Sigmoid colon (tissue), 7 donors: ENCODE measurements around the gene PTX4. TPM values are rescaled to one million over a fixed set of nuclear protein-coding genes. Genes with fewer than 3 reads are reported as not detected.
"Not testable (repeated sequence)": the region's sequence is repeated elsewhere in the genome, so short reads cannot be mapped to it uniquely, and the experiment has no call there.

ENCODE experiments used
- DNase-seq: peaks from one replicate; pipeline ENCODE4 v3.0.0-alpha.2; 2019
- H3K27ac ChIP-seq, 4 donors: fragments of 200-600 bp; sonication (generic); one replicate each; pipeline ENCODE4 v1.5.1; 2016 to 2019; ENCODE audit warnings: mild to moderate bottlenecking in 1 of 4
- H3K27me3 ChIP-seq, 3 donors: fragments of 200-600 bp; sonication (generic); one replicate each; pipeline ENCODE4 v1.5.1; 2019; ENCODE audit warnings: mild to moderate bottlenecking in 1 of 3
- H3K36me3 ChIP-seq, 4 donors: fragments of 200-600 bp; sonication (generic); one replicate each; pipeline ENCODE4 v1.5.1; 2016 to 2019
- H3K4me1 ChIP-seq, 4 donors: fragments of 200-600 bp; sonication (generic); one replicate each; pipeline ENCODE4 v1.5.1; 2017 to 2019
- H3K4me3 ChIP-seq, 4 donors: fragments of 200-600 bp; sonication (generic); one replicate each; pipeline ENCODE4 v1.5.1; 2017 to 2019; ENCODE audit warnings: mild to moderate bottlenecking in 2 of 4, moderate library complexity in 1 of 4
- H3K9me3 ChIP-seq, 4 donors: fragments of 200-600 bp in 3 of 4; sonication (generic) in 3 of 4; one replicate each; pipeline versions ENCODE4 v1.5.1 to v1.6.1; 2013 to 2019
- EP300 ChIP-seq, 4 donors: sonication (generic); formaldehyde crosslinking; IDR thresholded peaks; one replicate each; pipeline ENCODE4 v1.6.1; 2017; ENCODE audit warnings: antibody characterized with exemption in 4 of 4
- POLR2A ChIP-seq, 2 donors: fragments of 450-650 bp; IDR thresholded peaks; one replicate each; pipeline ENCODE4 v1.6.1; 2016; ENCODE audit warnings: antibody characterized with exemption in 2 of 2, mild to moderate bottlenecking in 2 of 2, moderate library complexity in 2 of 2
- POLR2AphosphoS5 ChIP-seq, 4 donors: sonication (generic); formaldehyde crosslinking; IDR thresholded peaks; one replicate each; pipeline ENCODE4 v1.6.1; 2017; ENCODE audit warnings: antibody characterized with exemption in 4 of 4
- WGBS, 2 donors: extraction: QIAGEN DNeasy Blood & Tissue Kit; methylation state at CpG; one replicate each; pipeline ENCODE4 v1.1.7; 2013; 5-methylcytosine and 5-hydroxymethylcytosine counted together
- intact Hi-C: fragments of 100-400 bp; cut with DNase I; formaldehyde crosslinking; loops from one replicate; pipeline ENCODE4 v1.15.1; 2023
- polyA plus RNA-seq, 3 donors: library from polyadenylated mRNA; stranded (reverse); fragments of 200-250 nt; gene quantifications; one replicate each; pipeline ENCODE4 v1.2.3, GENCODE V29; 2013
- total RNA-seq, 4 donors: library from RNA; depleted of rRNA; stranded (reverse); fragments of >200 nt; gene quantifications; one replicate each; pipeline ENCODE4 v1.1.0, GENCODE V29; 2016
- TF ChIP-seq, protein P1 (sequence below), 4 experiments: fragments of 450-650 bp in 3 of 4; fragments of 200-600 bp in 1 of 4; IDR thresholded peaks; one replicate each; pipeline ENCODE4 v1.5.1; 2016 to 2019; ENCODE audit warnings: antibody characterized with exemption in 4 of 4, mild to moderate bottlenecking in 3 of 4, moderate library complexity in 2 of 4
- donor health status: healthy with polysubstance abuse.
- donor health status: Bipolar disorder and iron deficiency.
- donor health status: healthy.

The PTX4 gene
- total and polyA plus RNA-seq, 7 donors: not detected

- TF ChIP-seq POLR2AphosphoS5 (IDR thresholded peaks at IDR 0.05): no peak
- no peak for TF ChIP-seq POLR2A (IDR thresholded peaks at IDR 0.05)
- TF ChIP-seq EP300 (IDR thresholded peaks at IDR 0.05): no peak
- no peak overlapping the region for H3K4me3 ChIP-seq
- H3K4me1 ChIP-seq: no peaks in the 10 kb centered on the region
- intact Hi-C loops: no loop called here
- no peaks in the 10 kb centered on the region for H3K9me3 ChIP-seq
- peaks cover 0 to 29% (median 17%) of the 10 kb centered on the region in 4 donors for H3K36me3 ChIP-seq
- DNase-seq: no peak
- WGBS, 2 donors: 87 to 89% methylated on average over 24 of the region's 24 CpGs
- no peak overlapping the region for H3K27ac ChIP-seq
- H3K27me3 ChIP-seq: no peaks in the 10 kb centered on the region
Measured at GRCh38 chr16:1442697-1443096, 46.0 kb downstream of the PTX4 start.

DNA sequence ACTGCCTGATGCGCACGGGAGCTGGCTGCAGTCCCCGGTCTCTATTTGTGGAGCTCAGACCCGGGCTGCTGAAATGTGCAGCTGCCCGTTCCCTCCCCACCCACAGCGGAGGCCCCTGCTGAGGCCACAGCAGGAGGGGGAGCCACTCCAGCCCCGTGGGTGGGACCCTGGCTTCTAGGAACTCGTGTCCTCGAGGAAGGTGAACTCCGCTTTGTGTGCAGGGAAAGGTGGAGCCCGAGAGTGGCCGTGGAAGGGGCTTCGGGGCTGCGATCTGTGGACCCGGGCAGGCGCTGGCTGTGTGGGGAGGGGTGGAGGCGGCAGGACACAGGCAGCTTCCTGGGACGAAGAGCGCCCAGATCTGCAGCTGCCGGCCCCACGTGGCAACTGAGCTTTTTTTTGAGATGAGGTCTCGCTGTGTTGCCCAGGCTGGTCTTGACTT, 47.3 kb downstream of the PTX4 start:
- intact Hi-C loops: no loop called here
- Histone ChIP-seq H3K27ac (no peak overlapping the region), H3K9me3 (no peaks in the 10 kb centered on the region), H3K4me3 (no peak overlapping the region), H3K4me1 (no peaks in the 10 kb centered on the region), H3K27me3 (no peaks in the 10 kb centered on the region), H3K36me3 (peaks cover 0 to 16% (median 7%) of the 10 kb centered on the region in 4 donors)
- 75 to 80% methylated on average over 22 of the region's 22 CpGs for WGBS, 2 donors
- TF ChIP-seq EP300 (IDR thresholded peaks at IDR 0.05): no peak
- TF ChIP-seq, protein P1, sequence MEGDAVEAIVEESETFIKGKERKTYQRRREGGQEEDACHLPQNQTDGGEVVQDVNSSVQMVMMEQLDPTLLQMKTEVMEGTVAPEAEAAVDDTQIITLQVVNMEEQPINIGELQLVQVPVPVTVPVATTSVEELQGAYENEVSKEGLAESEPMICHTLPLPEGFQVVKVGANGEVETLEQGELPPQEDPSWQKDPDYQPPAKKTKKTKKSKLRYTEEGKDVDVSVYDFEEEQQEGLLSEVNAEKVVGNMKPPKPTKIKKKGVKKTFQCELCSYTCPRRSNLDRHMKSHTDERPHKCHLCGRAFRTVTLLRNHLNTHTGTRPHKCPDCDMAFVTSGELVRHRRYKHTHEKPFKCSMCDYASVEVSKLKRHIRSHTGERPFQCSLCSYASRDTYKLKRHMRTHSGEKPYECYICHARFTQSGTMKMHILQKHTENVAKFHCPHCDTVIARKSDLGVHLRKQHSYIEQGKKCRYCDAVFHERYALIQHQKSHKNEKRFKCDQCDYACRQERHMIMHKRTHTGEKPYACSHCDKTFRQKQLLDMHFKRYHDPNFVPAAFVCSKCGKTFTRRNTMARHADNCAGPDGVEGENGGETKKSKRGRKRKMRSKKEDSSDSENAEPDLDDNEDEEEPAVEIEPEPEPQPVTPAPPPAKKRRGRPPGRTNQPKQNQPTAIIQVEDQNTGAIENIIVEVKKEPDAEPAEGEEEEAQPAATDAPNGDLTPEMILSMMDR (IDR thresholded peaks at IDR 0.05): no peak
- no peak for TF ChIP-seq POLR2A (IDR thresholded peaks at IDR 0.05)
- no peak for TF ChIP-seq POLR2AphosphoS5 (IDR thresholded peaks at IDR 0.05)
- DNase-seq: no peak

DNA sequence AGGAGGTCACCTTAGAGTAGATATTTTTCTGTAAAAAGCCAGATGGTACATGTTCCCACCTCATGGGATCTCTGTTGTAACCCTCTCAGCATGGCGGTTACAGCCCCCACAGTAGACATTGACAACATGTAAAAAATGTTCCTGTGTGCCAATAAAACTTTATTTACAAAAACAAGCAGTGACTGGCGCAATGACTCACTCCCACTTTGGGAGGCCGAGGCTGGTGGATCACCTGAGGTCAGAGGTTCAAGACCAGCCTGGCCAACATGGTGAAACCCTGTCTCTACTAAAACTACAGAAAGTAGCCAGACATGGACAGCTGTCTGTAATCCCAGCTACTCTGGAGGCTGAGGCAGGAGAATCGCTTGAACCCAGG, 49.1 kb downstream of the PTX4 start:
- H3K9me3 ChIP-seq, DNase-seq, H3K4me3 ChIP-seq, H3K27me3 ChIP-seq, intact Hi-C loops, H3K4me1 ChIP-seq, H3K27ac ChIP-seq, H3K36me3 ChIP-seq: not testable (repeated sequence)
- WGBS, 2 donors: 89 to 94% methylated on average over 4 of the region's 4 CpGs

- H3K36me3 ChIP-seq: no peaks in the 10 kb centered on the region
- H3K27me3 ChIP-seq: no peaks in the 10 kb centered on the region
- DNase-seq: no peak
- 89 to 90% methylated on average over 27 of the region's 27 CpGs for WGBS, 2 donors
- no peaks in the 10 kb centered on the region for H3K9me3 ChIP-seq
- no peaks in the 10 kb centered on the region for H3K4me1 ChIP-seq
- TF ChIP-seq, protein P1 (IDR thresholded peaks at IDR 0.05): no peak
- TF ChIP-seq POLR2A (IDR thresholded peaks at IDR 0.05) (no peak), EP300 (IDR thresholded peaks at IDR 0.05) (no peak), POLR2AphosphoS5 (IDR thresholded peaks at IDR 0.05) (no peak)
- intact Hi-C loops: no loop called here
- H3K4me3 ChIP-seq: no peak overlapping the region
- no peak overlapping the region for H3K27ac ChIP-seq
Measured at GRCh38 chr16:1439058-1439698, 49.6 kb downstream of the PTX4 start.

DNA sequence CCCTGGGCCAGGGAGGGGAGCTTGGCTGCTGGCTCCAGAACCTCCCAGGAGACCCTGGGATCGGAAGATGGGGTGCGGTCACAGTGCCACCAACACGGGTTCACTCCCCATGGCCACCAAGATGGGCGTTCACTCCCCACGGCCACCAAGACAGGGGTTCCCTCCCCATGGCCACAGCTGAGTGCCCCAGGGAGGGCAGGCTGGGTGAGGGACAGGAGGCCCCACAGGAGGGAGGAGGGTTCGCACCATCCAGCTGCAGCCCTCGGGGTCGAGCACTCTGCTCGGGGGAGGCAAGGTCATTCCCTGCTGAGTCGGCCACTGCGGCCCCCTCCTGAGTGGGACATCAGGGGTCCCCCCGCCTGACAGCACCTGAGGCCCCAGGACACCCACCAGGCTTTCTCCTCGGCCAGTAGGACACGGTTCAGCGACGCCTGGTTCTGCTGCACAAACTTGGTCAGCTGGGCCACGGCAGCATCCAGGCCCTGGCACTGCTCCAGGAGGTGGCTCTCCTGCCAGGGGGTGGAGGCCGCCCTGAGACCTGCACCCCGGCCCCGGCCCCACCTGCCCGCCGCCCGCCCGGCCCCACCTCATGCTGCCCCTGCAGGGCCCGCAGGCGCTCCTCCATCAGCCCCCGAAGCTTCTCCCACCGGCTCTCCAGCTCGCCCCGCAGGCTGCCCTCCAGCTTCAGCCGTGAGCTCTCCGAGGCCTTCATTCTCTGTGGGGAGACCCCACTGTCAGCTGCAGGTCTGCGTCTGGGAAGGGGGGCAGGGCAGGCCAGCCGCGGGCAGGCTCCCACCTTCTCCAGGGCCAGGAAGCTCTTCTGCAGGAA, 50.3 kb downstream of the PTX4 start:
- H3K36me3 ChIP-seq: no peaks in the 10 kb centered on the region
- TF ChIP-seq POLR2AphosphoS5 (IDR thresholded peaks at IDR 0.05): no peak
- no peak for TF ChIP-seq EP300 (IDR thresholded peaks at IDR 0.05)
- TF ChIP-seq, protein P1 (IDR thresholded peaks at IDR 0.05): no peak
- TF ChIP-seq POLR2A (IDR thresholded peaks at IDR 0.05): no peak

More for the DNA sequence above, 50.3 kb downstream of the PTX4 start:
- no peak for DNase-seq
- intact Hi-C loops: no loop called here
- Histone ChIP-seq H3K27me3 (no peaks in the 10 kb centered on the region), H3K27ac (no peak overlapping the region), H3K4me1 (no peaks in the 10 kb centered on the region), H3K9me3 (no peaks in the 10 kb centered on the region), H3K4me3 (no peak overlapping the region)
- 85 to 89% methylated on average over 35 of the region's 35 CpGs for WGBS, 2 donors
